G401.6 (cell line): ENCODE results near the gene ATAD2B.

Source experiments
- FAIRE-seq: peaks from 2 replicates; lab custom pipeline; 2012; peaks lifted over from hg19 to GRCh38; lab: Jason Lieb, UNC

Gene ATAD2B

DNA sequence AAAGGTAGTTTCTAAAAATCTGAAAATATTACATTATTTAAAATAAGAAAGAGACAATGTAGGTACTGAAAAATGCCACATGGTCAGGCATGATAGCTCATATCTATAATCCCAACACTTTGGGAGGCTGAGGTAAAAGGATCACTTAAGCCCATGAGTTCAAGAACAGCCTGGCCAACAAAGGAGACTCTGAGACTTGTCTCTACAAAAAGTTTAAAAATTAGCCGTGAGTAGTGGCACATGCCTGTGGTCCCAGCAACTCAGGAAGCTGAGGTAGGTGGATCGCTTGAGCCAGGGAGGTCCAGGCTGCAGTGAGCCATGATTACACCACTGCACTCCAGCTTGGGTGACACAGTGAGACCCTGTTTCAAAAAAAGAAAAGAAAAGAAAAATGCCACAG lies 21.8 kb downstream of the ATAD2B start:
- FAIRE-seq, result no peak

DNA sequence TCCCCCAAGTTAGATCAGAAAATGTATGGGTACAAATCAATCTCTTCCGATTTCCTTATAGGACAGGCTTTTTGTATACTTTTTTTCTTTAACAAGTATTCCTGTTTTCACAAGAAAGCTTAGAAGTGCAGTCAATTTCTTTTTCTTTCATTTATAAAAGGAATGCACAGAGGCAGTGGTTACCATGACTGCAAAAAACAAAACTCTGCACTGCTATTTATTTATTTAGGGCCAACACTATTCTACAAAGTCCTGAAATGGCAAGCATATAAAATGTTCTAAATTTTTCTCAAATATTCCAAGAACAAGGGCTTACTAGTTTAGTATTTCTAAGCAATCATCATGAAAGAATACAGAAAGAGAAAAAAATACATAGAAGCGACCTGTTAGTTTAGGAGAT lies 22.2 kb downstream of the ATAD2B start:
- no peak for FAIRE-seq

DNA sequence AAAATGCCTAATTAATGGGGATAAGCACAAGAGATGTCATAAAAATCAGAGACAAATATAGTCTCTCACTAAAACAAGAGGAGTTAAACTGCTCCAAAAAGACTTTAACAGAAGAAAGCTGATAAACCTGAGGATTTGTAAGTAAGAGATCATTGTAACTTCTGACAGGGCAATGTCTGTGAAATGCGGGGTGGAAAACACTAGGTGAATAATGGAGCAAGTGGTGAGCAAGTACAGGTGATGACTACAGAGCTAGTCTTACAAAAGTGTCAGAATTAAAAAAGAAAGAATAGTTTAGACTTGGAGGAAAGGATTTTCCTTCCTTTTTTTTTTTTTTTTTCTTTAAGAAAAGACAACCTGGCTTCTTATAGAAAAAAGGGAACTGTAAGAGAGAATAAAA lies 22.7 kb downstream of the ATAD2B start:
- FAIRE-seq, result peak; percentile 15

DNA sequence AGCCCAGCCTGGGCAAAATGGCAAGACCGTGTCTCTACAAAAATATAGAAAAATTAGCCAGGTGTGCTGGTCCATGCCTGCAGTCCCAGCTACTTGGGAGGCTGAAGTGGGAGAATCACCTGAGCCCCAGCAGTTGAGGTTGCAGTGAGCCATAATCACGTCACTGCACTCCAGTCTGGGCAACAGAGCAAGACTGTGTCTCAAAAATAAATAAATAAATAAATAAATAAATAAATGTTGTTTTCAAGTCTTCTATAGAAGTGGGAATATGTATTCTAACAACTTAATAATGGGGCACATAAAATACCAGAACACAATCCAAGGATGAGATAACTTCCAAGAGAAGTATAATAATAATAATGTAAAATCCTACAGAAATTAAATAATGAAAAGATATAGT lies 23.9 kb downstream of the ATAD2B start:
- no peak for FAIRE-seq

DNA sequence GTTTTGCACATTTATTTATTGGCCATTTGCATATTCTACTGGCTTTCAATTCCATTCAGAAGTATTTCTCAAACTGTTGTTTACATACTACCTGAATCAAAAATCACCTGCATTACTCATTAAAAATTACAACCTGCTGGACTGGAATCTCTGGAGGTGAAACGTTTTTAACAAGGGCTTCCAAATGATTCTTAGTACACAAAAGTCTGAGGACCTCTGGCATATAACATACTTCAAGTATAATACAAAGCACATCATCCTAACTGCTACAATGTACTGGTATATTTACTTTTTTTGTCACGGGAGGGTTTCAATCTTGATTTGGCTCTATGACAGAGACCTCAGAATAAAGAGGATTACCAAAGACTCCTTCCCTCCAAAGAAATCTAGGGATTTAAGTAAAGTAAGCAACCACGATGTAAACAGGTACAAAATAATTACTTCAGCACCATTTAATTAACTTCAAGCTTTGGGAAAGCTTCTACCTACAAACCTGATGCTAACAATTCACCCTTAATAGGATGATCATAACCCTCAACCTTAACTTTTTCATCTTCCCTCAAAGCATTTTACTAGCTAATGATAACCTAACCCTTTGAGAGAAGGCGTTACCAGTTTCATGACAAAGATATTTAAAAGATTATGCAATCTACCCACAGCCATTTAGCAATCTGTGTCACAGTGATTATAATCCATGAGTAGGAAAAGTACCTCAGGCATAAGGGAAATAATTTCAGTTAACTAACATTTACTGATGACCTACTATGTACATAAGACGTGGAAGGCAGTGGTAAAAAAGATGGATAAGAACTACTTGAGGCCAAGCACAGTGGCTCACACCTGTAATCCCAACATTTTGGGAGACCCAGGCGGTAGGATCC lies 24.7 kb downstream of the ATAD2B start:
- FAIRE-seq, result no peak

DNA sequence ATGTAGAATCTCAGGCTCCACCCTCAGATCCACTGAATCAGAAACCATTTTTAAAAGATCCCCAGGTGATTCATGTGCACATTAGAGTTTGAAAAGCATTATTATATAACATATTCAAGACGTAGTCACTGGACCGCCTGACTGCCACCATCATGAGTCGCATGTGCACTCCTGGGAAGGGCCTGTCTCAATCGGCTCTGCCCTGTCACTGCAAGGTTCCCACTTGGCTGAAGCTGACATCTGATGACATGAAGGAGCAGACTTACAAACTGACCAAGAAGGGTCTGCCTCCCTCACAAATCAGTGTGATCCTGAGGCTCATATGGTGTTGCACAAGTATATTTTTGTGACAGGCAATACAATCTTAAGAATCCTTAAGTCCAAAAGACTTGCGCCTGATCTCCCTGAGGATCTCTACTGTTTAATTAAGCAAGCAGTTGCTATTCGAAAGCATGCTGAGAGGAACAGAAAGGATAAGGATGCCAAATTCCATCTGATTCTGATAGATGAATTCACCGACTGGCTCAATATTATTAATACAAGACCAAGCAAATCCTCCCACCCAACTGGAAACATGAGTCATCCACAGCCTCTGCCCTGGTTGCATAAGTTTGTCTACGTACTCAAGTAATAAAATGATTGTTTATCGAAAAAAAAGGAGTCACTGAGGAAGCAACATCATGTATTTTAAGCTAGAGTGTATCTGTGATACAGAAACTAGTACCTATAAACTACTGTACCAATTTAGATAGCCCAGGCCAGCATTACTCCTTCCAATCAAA lies 26.2 kb downstream of the ATAD2B start:
- no peak for FAIRE-seq

DNA sequence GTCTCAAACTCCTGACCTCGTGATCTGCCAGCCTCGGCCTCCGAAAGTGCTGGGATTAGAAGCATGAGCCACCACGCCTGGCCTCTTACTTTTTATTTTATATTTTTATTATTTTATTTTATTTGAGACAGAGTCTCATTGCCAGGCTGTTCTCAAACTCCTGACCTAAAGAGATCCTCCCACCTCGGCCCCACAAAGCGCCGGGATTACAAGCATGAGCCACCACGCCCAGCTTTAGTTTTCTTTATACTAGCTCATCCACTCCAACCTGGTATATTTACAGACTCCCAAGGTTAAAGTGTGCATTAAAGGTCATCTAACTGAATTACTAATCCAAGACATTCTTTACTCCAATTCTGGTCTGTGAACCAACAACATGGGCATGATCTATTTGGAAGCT lies 26.8 kb downstream of the ATAD2B start:
- no peak for FAIRE-seq

DNA sequence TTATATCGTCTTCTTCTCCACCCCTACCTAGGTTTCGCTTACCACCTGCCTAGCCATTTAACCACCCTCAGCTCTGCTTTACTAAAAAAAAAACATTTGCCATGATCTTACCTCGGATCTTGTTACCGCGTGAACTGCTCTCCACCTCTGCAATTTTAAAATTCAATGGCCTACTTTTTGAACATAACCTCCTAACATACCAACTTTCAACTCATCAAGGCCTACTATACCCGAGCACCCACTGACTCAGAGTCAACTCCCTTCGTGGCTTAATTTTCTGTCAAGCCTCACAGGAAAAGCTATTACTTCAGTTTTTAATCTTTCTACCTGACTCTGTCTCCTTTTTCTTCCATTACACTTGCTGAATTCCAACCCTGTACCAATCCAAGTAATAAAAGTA lies 55.7 kb downstream of the ATAD2B start:
- FAIRE-seq, result no peak

DNA sequence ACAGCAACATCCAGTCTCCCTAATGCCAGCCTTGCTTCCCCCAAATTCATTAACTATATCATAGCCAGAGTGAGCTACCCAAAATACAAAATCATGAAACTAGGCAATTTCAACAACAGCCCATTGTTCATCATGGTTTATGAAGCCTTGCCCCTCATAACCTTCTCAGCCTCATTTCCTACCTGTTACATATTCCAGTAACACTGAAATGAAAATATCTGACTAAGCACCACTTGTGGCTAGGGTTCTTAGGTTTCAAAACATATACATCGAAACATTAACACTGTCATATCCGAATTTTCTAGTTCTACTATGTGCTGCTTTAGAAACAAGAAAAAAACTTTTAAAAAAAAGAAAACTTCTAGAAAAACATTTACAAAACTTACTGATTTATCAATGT lies 59.5 kb downstream of the ATAD2B start:
- FAIRE-seq, result no peak

DNA sequence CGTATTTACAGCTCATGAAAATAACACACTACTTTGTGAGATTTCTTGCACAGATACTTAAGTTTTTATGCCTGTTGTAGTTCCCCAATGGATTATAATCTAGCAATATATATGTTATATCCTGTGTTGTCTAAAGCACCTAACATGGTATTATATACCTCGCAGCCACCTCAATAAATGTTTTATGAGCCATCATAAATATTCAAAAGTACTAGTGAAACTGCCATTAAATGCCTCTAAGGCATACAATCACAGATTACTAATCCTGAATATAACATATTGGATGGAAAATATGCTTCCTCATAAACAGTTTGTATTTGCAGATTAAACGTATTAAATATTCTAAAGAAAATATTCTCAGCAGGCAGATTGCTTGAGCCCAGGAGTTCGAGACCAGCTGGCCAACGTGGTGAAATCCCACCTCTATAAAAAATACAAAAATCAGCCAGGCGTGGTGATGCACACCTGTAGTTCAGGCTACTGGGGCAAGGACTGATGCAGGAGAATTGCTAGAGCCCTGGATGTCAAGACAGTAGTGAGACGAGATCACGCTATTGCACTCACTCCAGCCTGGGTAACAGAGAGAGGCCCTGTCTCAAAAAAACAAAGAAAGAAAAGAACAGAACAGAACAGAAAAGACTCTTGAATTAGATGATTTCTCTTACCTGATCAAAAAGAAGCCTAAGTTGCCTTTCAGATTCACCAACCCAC lies 64.1 kb downstream of the ATAD2B start:
- no peak for FAIRE-seq

DNA sequence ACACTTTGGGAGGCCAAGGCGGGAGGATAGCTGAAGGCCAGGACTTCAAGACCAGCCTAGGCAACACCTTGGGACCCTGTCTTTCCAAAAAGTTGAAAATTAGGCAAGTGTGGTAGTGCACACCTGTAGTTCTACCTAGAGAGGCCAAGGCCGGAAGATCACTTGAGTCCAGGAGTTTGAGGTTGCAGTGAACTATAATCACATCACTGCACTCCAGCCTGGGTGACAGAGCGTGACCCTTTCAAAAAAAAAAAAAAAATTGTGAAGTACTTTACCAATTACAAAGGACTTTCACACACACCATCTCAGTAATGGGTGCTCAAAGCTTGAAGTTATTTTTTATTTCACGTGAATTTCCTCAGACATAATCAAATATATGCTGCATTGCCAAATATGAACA lies 65.0 kb downstream of the ATAD2B start:
- no peak for FAIRE-seq

DNA sequence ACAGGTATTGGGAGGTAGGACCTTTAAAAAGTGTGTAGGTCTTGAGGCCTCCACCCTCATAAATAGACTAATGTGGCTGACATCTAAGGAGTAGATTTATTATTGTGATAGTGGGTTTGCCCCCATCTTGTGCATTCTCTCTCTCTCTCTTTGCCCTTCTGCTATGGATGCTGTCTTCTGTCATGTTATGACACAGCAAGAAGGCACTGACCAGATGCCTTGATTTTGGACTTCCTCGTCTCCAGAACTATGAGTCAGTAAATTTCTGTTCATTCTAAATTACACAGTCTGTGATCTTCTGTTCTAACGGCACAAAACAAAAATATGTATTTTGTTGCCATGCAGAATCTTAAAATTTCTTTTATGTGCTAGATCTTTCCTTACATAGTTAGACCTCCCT lies 66.9 kb downstream of the ATAD2B start:
- FAIRE-seq, result no peak

DNA sequence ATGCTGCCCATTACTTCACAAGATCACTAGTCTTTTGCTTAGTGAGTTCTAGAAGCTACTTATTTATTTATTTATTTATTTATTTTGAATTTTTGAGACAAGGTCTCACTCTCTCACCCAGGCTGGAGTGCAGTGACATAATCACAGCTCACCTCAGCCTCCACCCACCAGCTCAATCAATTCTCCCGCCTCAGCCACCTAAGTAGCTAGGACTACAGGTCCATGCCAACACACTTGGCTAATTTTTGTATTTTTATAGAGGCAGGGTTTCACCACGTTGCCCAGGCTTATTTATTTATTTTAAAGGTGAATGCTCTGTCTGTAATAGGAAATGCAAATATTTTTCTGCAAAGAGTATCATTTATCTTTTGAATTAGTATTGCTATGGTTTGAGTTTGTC lies 67.7 kb downstream of the ATAD2B start:
- FAIRE-seq, result no peak

DNA sequence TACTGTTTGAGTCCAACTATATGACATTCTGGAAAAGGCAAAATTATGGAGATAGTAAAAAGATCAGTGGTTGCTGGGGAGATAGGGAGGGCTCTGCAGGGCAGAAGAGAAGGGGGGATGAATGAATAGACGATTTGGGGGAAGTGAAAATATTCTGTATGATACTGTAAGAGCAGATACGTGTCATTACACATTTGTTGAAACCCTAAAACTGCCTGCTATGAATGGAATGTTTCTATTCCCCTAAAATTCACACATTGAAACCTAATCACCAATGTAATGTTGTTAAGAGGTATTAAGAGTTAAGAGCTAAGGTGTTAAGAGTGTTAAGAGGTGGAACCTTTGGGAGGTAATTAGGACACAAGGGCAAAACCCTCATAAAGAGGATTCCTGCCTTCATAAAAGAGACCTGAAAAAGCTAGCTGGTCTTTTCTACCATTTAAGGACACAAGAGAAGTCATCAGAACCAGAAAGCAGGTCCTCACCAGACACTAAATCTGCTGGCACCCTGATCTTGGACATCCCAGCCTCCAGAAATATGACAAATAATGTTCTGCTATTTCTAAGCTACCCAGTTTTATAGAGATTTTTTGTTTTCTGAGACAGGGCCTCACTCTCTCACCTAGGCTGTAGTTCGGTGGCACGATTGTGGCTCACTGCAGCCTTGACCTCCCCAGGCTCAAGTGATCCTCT lies 76.2 kb downstream of the ATAD2B start:
- FAIRE-seq, result no peak

DNA sequence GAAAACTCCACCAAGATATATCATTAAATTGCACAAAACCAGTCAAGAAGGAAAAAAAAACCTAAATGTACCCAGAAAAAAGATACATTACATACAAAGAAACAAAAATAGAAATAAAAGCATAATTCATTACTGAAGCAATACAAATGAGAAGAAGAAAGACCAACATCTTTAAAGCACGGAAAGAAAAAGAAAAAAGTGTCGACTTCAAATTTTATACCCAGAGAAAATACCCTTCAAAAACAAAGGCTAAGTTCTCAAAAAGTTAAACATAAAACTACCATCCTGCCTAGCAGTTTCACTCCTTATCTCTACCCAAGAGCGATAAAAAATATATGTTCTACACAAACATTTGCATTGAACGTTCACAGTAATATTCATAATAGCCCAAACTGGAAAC lies 82.0 kb downstream of the ATAD2B start:
- no peak for FAIRE-seq

DNA sequence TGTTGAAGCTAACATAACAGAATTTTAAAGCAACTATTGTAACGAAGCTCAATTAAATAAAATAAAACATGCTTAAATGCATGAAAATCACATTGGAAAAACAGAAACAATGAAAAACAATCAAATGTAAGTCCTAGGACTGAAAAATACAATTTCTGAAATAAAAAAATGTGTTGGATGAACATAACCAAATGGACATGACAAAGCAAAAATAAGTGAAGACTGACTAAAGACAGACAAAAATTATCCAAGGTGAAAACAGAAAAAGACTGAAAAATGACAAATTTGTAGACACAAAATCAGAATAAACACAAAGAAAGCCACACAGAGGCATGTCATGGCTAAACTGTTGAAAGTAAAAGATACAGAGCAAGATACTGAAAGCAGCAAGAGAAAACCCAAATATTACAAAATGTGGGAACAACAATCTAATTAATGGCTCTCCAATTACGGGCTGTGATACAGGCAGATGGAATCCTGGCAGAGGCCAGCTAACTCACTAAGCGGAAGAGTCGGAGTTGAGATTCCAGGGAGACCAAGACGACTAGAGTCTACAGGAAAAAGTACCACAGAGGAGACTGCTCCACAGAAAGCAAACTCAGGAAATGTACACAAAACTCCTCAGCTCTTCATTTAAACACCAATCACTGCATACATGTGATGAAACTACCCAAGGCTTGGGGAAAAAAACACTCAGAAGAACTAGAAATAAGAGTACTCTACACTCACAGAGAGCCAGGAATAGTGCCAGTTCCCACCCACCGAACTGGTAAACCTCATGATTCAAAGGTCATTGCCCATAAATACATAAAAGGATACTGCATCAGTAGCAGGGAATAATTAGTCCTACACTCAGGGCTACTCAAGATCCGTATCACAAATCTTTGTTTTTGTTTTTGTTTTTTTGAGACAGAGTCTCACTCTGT lies 83.6 kb downstream of the ATAD2B start:
- no peak for FAIRE-seq

DNA sequence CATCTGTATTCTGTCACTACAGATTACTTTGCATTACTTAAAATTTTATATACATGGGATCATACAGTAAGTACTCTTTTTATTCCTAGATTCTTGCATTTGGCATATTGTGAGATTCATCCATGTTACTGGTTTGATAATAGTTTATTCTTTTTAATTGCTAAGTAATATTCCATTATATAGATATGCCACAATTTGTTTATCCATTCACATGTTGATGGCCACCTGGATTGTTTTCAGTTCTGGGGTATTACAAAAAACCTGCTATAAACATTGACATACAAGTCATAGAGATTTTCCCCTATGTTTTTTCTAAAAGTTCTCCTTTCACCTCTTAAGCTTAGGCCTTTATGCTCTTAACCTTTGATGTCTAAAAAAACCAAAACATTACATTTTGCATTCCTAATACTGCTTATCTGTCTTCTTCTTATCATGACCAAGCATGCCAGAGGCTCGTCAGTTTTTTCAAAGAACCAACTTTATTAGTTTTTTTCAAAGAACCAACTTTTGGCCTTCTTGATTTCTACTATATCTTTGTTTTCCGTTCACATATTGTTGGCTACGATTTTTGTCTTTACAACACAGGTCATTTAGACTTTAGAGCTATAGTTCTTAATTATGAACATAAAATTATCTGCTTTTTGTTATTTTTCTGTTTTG lies 86.9 kb downstream of the ATAD2B start:
- FAIRE-seq, result no peak

DNA sequence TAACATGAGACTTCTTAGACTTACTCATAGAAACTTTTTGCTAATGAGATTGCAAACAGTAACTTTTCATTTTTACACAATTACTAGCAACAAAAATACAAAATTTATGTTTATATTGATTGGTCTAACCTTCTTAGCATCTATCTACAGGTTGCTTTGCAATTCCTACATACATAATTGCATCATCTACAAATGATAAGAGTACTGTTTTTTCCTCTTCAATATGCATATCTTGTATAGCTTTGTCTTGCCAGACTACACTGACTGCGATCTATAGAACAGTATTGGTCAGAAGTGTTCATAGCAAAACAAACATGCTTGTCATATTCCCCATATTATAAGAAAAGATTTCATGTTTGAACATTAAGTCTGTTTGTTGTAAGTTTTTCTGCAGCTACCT lies 87.9 kb downstream of the ATAD2B start:
- FAIRE-seq, result no peak

DNA sequence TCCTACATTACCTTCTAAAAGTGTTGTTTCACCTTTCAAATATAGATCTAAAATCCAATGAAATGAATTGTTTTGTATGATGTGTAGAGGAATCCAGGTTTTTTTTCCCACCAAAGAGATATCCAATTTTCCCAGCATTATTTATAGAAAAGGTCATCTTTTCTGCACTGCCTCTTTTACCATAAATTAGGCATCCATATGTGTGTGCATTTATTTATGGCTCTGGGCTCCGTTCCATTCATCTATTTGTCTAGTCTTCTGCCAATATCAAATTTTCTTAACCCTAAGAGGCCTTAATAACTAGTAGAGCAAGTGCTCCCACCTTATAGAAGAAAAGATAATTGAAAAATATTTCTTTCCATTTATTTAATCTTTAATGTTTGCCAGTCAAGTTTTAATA lies 88.3 kb downstream of the ATAD2B start:
- FAIRE-seq, result no peak

DNA sequence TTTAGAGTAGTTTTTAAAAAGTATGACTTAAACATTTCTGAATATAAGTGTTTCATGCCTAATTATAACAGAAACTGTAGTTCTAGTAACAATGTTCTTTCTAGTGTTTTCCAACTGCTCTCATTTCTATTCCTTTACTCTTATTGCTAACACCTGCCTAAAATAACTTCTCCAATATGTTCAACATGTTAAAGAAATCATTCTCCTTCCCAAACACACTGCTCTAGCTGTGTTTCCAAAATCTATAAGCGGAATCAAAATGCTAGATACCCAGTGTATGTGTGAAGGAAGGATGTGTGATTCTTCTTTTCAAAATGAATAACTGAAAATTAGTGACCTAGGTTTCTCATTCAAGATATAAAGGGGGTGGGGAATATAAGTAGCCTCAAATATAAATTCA lies 89.1 kb downstream of the ATAD2B start:
- no peak for FAIRE-seq
